Tibial nerve (tissue), 4 donors: ENCODE data around the gene GPN1.

Source experiments
- EP300 ChIP-seq, 2 donors: sonication (generic); formaldehyde crosslinking; IDR thresholded peaks; one replicate each; pipeline ENCODE4 v1.6.1; 2017; ENCODE audit warnings: antibody characterized with exemption in 2 of 2, mild to moderate bottlenecking in 1 of 2
- POLR2A ChIP-seq, 2 donors: fragments of 450-650 bp; IDR thresholded peaks; one replicate each; pipeline ENCODE4 v1.6.1; 2017; ENCODE audit warnings: antibody characterized with exemption in 2 of 2, mild to moderate bottlenecking in 2 of 2, moderate library complexity in 2 of 2
- TF ChIP-seq, protein P1 (sequence below), 5 experiments: fragments of 200-600 bp in 3 of 5; fragments of 450-650 bp in 2 of 5; sonication (generic) in 3 of 5; IDR thresholded peaks; one replicate each; pipeline ENCODE4 v1.5.1; 2016 to 2019; ENCODE audit warnings: antibody characterized with exemption in 5 of 5, mild to moderate bottlenecking in 3 of 5, moderate library complexity in 2 of 5

DNA sequence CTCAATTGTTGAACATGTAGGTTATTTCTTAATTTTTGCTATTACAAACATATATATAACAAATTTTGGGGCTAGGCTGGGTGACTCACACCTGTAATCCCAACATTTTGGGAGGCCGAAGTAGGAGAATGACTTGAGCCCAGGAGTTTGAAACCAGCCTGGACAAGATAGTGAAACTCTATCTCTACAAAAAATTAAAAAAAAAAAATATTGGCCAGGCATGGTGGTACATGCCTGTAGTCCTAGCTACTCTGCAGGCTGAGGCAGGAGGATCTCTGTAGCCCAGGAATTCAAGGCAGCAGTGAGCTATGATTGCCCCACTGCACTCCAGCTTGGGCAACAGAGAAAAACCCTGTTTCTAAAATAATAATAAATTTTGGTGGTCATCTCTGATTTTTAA is 58.4 kb downstream of the GPN1 start:
- TF ChIP-seq EP300 (IDR thresholded peaks at IDR 0.05) (no peak), POLR2A (IDR thresholded peaks at IDR 0.05) (no peak)
- TF ChIP-seq, protein P1, sequence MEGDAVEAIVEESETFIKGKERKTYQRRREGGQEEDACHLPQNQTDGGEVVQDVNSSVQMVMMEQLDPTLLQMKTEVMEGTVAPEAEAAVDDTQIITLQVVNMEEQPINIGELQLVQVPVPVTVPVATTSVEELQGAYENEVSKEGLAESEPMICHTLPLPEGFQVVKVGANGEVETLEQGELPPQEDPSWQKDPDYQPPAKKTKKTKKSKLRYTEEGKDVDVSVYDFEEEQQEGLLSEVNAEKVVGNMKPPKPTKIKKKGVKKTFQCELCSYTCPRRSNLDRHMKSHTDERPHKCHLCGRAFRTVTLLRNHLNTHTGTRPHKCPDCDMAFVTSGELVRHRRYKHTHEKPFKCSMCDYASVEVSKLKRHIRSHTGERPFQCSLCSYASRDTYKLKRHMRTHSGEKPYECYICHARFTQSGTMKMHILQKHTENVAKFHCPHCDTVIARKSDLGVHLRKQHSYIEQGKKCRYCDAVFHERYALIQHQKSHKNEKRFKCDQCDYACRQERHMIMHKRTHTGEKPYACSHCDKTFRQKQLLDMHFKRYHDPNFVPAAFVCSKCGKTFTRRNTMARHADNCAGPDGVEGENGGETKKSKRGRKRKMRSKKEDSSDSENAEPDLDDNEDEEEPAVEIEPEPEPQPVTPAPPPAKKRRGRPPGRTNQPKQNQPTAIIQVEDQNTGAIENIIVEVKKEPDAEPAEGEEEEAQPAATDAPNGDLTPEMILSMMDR (IDR thresholded peaks at IDR 0.05): no peak
